Measurements from ENCODE around the gene LINC01488. TPM values are rescaled to one million over a fixed set of nuclear protein-coding genes. Genes with fewer than 3 reads are reported as not detected.

LINC01488 gene
- polyA plus RNA-seq, 1 experiment: not detected

DNA sequence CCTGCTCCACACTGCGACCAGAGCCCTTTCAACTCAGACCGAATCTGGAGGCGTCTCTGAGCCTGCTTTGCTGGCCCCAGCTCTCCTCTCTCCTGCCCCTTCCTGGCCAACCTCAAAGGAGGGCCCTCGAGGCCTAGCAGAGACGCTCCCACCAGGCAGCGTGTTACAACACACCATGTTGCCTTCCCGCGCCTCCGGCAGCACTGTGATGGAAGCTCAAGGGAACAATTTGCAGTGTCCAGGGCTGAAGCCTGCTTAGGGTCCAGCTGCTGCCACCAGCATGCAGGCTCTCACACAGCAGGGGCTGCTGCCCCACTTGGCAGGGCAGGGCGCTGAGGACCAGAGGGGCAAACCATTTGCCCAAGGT is 18.4 kb downstream of the LINC01488 start:
- Histone ChIP-seq H3K27me3 (ENCODE audit: control insufficient read depth, insufficient read depth, low read length) (no peaks in the 10 kb centered on the region), H3K4me3 (ENCODE audit: low read depth, low read length) (no peak overlapping the region), H3K9me3 (ENCODE audit: control insufficient read depth, insufficient read depth, low read length) (peaks cover 5% of the 10 kb centered on the region; the same call in 1 of the 2 replicates), H3K27ac (ENCODE audit: low read depth, low read length) (no peak overlapping the region)
- ChIA-PET CTCF (no interaction called here), POLR2A (interaction anchor here (1.1 kb wide), 2 partner anchors 140 to 203 kb away, joined by 4 read pairs; no protein-coding TSS in a partner anchor)
- TF ChIP-seq, protein P1, sequence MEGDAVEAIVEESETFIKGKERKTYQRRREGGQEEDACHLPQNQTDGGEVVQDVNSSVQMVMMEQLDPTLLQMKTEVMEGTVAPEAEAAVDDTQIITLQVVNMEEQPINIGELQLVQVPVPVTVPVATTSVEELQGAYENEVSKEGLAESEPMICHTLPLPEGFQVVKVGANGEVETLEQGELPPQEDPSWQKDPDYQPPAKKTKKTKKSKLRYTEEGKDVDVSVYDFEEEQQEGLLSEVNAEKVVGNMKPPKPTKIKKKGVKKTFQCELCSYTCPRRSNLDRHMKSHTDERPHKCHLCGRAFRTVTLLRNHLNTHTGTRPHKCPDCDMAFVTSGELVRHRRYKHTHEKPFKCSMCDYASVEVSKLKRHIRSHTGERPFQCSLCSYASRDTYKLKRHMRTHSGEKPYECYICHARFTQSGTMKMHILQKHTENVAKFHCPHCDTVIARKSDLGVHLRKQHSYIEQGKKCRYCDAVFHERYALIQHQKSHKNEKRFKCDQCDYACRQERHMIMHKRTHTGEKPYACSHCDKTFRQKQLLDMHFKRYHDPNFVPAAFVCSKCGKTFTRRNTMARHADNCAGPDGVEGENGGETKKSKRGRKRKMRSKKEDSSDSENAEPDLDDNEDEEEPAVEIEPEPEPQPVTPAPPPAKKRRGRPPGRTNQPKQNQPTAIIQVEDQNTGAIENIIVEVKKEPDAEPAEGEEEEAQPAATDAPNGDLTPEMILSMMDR (IDR thresholded peaks at IDR 0.05; ENCODE audit: low read depth, low read length): no peak
- no peak for DNase-seq (ENCODE audit: low read depth, low spot score)

DNA sequence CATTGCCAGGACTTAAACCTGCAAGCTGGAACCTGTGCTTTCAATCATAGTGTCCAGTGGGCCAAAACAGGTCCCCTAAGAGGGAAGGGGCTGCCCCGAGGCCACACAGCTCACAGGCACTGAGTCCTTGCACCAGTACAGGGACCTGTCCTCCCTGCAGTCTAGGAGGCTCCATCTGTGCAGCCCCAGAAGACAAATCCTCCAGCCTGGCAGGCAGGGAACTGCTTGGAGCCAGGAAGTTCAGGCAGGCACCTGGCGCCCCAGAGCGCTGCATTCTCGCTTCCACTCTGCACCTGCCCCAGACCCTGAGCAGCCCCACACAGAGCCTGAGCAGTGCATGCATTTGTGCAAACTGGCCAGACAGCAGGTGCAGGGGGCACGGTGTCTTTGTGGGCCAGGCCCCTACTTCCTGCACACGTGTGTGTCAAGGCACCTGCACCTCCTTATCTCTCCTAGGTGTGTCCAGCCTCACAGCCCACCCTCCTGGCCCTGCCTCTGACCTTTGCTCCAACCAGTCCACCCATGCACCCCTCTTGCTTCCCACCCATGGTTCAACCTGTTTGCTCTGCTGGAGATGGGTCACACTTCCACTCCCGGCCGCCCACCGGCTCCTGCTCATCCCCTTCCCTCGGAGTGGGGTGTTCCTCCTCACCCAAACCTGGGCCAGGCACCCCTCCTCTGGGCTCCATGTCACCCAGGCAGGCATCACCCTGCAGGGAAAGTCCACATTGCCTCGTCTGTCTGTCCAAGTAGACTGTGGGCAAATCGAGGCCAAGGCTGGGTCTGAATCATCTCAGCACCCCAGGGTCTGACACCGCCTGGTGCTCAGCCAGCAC is 19.0 kb downstream of the LINC01488 start:
- Histone ChIP-seq H3K27me3 (ENCODE audit: control insufficient read depth, insufficient read depth, low read length) (no peaks in the 10 kb centered on the region), H3K9me3 (ENCODE audit: control insufficient read depth, insufficient read depth, low read length) (peaks cover 7% of the 10 kb centered on the region; the same call in 1 of the 2 replicates), H3K27ac (ENCODE audit: low read depth, low read length) (no peak overlapping the region), H3K4me3 (ENCODE audit: low read depth, low read length) (no peak overlapping the region)
- ChIA-PET POLR2A (no interaction called here), CTCF (no interaction called here)
- DNase-seq (ENCODE audit: low read depth, low spot score): no peak
- TF ChIP-seq, protein P1 (IDR thresholded peaks at IDR 0.05; ENCODE audit: low read depth, low read length): no peak

DNA sequence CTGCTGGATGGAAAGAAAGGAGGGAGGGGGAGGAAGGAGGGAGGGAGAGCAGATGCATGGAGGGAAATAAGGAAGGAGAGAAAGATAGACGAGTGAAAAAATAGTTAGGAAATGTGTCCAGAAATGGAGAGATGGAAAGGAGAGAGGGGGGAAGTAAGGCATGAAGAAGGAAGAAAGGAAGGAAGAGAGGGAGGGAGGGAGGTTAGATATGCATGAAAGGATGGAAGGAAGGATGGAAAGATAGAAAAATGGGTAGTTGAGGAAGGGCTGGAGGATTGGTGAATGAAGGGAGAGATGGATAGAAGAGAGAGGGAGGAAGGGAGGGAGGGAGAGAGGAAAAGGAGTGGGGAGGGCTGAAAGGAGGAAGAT is 19.6 kb downstream of the LINC01488 start:
- CTCF ChIA-PET: no interaction called here
- H3K27me3 ChIP-seq (ENCODE audit: control insufficient read depth, insufficient read depth, low read length): no peaks in the 10 kb centered on the region
- TF ChIP-seq, protein P1 (IDR thresholded peaks at IDR 0.05; ENCODE audit: low read depth, low read length): no peak
- POLR2A ChIA-PET: no interaction called here
- no peak for DNase-seq (ENCODE audit: low read depth, low spot score)
- H3K4me3 ChIP-seq (ENCODE audit: low read depth, low read length): no peak overlapping the region
- H3K9me3 ChIP-seq (ENCODE audit: control insufficient read depth, insufficient read depth, low read length): peaks cover 9% of the 10 kb centered on the region; the same call in 1 of the 2 replicates
- H3K27ac ChIP-seq (ENCODE audit: low read depth, low read length): no peak overlapping the region

DNA sequence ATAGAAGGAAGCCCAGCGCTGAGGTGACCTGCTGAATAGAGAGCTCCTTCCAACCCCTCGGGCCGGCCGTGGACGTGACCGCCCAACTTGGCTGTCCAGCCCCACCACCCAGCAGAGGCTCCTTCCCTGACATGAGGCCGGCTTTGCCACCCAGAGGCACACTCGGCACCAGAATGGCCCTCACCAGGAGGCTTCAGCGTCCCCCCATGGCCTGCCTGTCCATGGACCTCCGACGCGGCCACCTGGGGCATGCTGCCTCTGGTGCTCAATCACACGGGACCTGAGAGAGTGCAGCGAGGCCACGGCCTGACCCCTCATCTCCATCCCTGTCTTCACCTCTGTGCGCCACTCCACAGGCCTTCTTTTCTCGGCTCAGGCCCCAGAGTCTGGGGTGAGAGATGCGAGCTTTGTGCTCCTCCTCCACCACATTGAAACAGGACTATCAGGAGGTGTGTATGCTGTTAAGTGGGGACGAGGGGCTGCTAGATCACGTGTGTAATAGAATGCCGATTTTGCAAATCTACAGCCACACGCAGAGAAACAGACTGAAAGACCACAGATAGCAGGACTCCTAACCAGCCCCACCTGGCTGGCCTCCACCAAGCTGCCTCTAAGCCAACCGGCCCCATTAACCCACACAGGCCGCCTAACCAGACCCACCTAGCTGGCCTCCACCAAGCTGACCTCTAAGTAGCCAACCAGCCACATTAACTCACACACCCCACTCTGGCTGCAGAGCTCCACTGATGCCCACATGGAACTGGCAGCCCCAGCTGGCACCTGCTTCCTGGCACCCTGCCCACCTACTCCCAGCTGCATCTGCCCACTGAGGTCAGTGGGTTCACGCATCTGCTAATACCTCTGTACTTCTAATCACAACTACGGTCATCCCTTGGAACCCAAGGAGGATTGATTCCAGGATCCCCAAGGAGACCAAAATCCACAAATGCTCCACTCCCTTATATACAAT is 20.7 kb downstream of the LINC01488 start:
- H3K27ac ChIP-seq (ENCODE audit: low read depth, low read length): no peak overlapping the region
- no peak overlapping the region for H3K4me3 ChIP-seq (ENCODE audit: low read depth, low read length)
- TF ChIP-seq, protein P1 (IDR thresholded peaks at IDR 0.05; ENCODE audit: low read depth, low read length): no peak
- peaks cover 9% of the 10 kb centered on the region; the same call in 1 of the 2 replicates for H3K9me3 ChIP-seq (ENCODE audit: control insufficient read depth, insufficient read depth, low read length)
- ChIA-PET CTCF (no interaction called here), POLR2A (no interaction called here)
- DNase-seq (ENCODE audit: low read depth, low spot score): no peak
- no peaks in the 10 kb centered on the region for H3K27me3 ChIP-seq (ENCODE audit: control insufficient read depth, insufficient read depth, low read length)

Data from AG04450 (cell line).